ENCODE data around the gene ANKRD9. TPM values are rescaled to one million over a fixed set of nuclear protein-coding genes. Genes with fewer than 3 reads are reported as not detected.

ANKRD9 gene
- total RNA-seq, 1 experiment from 2014 or later = 29.8 TPM

- Histone ChIP-seq H4K20me1 (ENCODE audit: control insufficient read depth, insufficient read depth, insufficient read length) (no peaks in the 10 kb centered on the region), H4K5ac (ENCODE audit: insufficient read length, low read depth, low read length) (no peak overlapping the region), H3T11ph (ENCODE audit: low read length) (no peak overlapping the region), H2BK12ac (ENCODE audit: insufficient read length, low read depth, low read length) (no peak overlapping the region), H2BK15ac (ENCODE audit: low read depth, low read length) (no peak overlapping the region), H2BK20ac (ENCODE audit: low read depth, low read length, poor library complexity, severe bottlenecking) (no peak overlapping the region), H3K23ac (ENCODE audit: insufficient read length, low read depth, low read length) (no peak overlapping the region), H3K27me3 (ENCODE audit: insufficient read depth, low read length) (no peaks in the 10 kb centered on the region), H3K79me1 (ENCODE audit: insufficient read depth, low read depth, low read length, poor library complexity, severe bottlenecking) (no peaks in the 10 kb centered on the region), H3K23me2 (ENCODE audit: insufficient read length, low read depth, low read length, poor library complexity, severe bottlenecking) (no peaks in the 10 kb centered on the region), H3K9ac (ENCODE audit: extremely low read depth, insufficient read length, low read length) (no peak overlapping the region), H4K91ac (ENCODE audit: insufficient read length, low read depth, low read length) (no peak overlapping the region), H3K4me1 (ENCODE audit: insufficient read depth, low read length) (no peaks in the 10 kb centered on the region), H4K8ac (replicated peaks; ENCODE audit: insufficient read length, low read depth, low read length) (no peak overlapping the region), H2AFZ (ENCODE audit: low read length) (no peak overlapping the region), H2AK5ac (ENCODE audit: insufficient read length, low read length) (no peak overlapping the region), H3K18ac (ENCODE audit: insufficient read length, low read depth, low read length) (no peak overlapping the region), H3K4me2 (ENCODE audit: insufficient read depth, insufficient read length, low read length) (no peak overlapping the region), H3K14ac (ENCODE audit: insufficient read depth, low read length) (no peak overlapping the region), H3K4ac (ENCODE audit: low read depth, low read length) (no peak overlapping the region), H3K56ac (ENCODE audit: insufficient read length, low read depth, low read length) (no peak overlapping the region), H3K27ac (ENCODE audit: insufficient read length, low read depth, low read length) (no peak overlapping the region), H2BK5ac (ENCODE audit: insufficient read length, low read length) (no peak overlapping the region), H3K79me2 (ENCODE audit: insufficient read depth, low read length) (no peaks in the 10 kb centered on the region; the same call in 1 of the 2 replicates), H2BK120ac (ENCODE audit: low read depth, low read length, poor library complexity, severe bottlenecking) (no peak overlapping the region), H3K9me3 (ENCODE audit: control insufficient read depth, low read depth, low read length) (no peaks in the 10 kb centered on the region)
- Mint-ChIP-seq H3K36me3 (ENCODE audit: insufficient read depth in 1 of 3, low read depth in 3 of 3) (peaks cover 0 to 14% (median 4%) of the 10 kb centered on the region in 3 experiments; a peak in 4 of 7 replicates), H3K27ac (no peak overlapping the region), H3K9me3 (no peaks in the 10 kb centered on the region), H3K27me3 (ENCODE audit: low read depth) (no peaks in the 10 kb centered on the region), H3K4me1 (no peaks in the 10 kb centered on the region), H3K4me3 (no peak overlapping the region)
- no peak for TF ChIP-seq CTCF (conservative IDR thresholded peaks at IDR 0.05)
- no peak for DNase-seq
- no CpG with 5 or more reads among the region's 1 CpG for WGBS (ENCODE audit: extremely low coverage, insufficient read length, low lambda C conversion rate)
These were observed 40.3 kb downstream of the ANKRD9 start for GRCh38 chr14:102469261-102469660.

Measured in H9 (cell line).